SK-N-SH (cell line): ENCODE data around the gene EFCAB11. TPM values are rescaled to one million over a fixed set of nuclear protein-coding genes. Genes with fewer than 3 reads are reported as not detected.
A peak's percentile ranks its signal among the peaks of the same experiment; 100 is the strongest.

ENCODE experiments used
- CTCF ChIA-PET: fragments of 300-600, 350-600 bp; formaldehyde crosslinking; extraction: SDS; loops from one replicate; lab custom pipeline; 2021; lab: Yijun Ruan, JAX
- POLR2A ChIA-PET: fragments of 350-600 bp; sonication (Branson Sonifier 250); formaldehyde crosslinking; extraction: SDS; loops from one replicate; lab custom pipeline; 2020; ENCODE audit warnings: antibody characterized with exemption, inconsistent platforms; lab: Yijun Ruan, JAX
- DNase-seq: peaks from one replicate; pipeline ENCODE4 v3.0.0; 2012
- H2AFZ ChIP-seq: fragments of 200-600 bp; sonication (generic); 2 replicates; pipeline ENCODE4 v1.8.1; 2016; ENCODE audit warnings: antibody characterized with exemption, mild to moderate bottlenecking, low read depth
- H3F3A ChIP-seq: fragments of 200-600 bp; sonication (generic); replicated peaks from 2 replicates; pipeline ENCODE3; 2016; ENCODE audit warnings: antibody characterized with exemption, mild to moderate bottlenecking; ENCODE audit not compliant: insufficient read depth
- H3K27ac ChIP-seq, 2 experiments: fragments of 200-500 bp in 1 of 2; fragments of 200-600 bp in 1 of 2; sonication (Bioruptor generic) in 1 of 2; sonication (generic), shearing (Covaris generic) in 1 of 2; 2 replicates each; pipeline versions ENCODE4 v1.5.1 to v1.6.1; 2014 to 2016; ENCODE audit warnings: low read depth in 2 of 2, inconsistent platforms in 1 of 2, low read length in 1 of 2, mild to moderate bottlenecking in 1 of 2, mixed read lengths in 1 of 2
- H3K27me3 ChIP-seq: fragments of 200-600 bp; sonication (generic), shearing (Covaris generic); 2 replicates; pipeline ENCODE4 v1.6.1; 2016; ENCODE audit warnings: mixed run types; ENCODE audit not compliant: insufficient read depth
- H3K36me3 ChIP-seq, 2 experiments: fragments of 200-500 bp in 1 of 2; fragments of 200-600 bp in 1 of 2; sonication (Bioruptor generic) in 1 of 2; sonication (generic) in 1 of 2; replicated peaks in 1 of 2; 2 replicates each; pipeline versions ENCODE3 to v1.5.1; 2014 to 2016; ENCODE audit warnings: low read length in 1 of 2, mild to moderate bottlenecking in 1 of 2; ENCODE audit not compliant: insufficient read depth in 2 of 2, control insufficient read depth in 1 of 2
- H3K4me1 ChIP-seq, 2 experiments: fragments of 200-500 bp in 1 of 2; fragments of 200-600 bp in 1 of 2; sonication (Bioruptor generic) in 1 of 2; sonication (generic), shearing (Covaris generic) in 1 of 2; 2 replicates each; pipeline versions ENCODE4 v1.5.1 to v1.6.1; 2014 to 2016; ENCODE audit warnings: low read depth in 1 of 2, low read length in 1 of 2, mixed run types in 1 of 2; ENCODE audit not compliant: insufficient read depth in 2 of 2, control insufficient read depth in 1 of 2
- H3K4me2 ChIP-seq: fragments of 200-600 bp; sonication (generic), shearing (Covaris generic); 2 replicates; pipeline ENCODE4 v1.6.1; 2017; ENCODE audit warnings: mixed run types
- H3K4me3 ChIP-seq, 2 experiments: fragments of 200-500 bp in 1 of 2; fragments of 200-600 bp in 1 of 2; sonication (Bioruptor generic) in 1 of 2; sonication (generic), shearing (Covaris generic) in 1 of 2; 2 replicates each; pipeline versions ENCODE4 v1.5.1 to v1.8.1; 2014 to 2016; ENCODE audit warnings: low read depth in 2 of 2, inconsistent platforms in 1 of 2, low read length in 1 of 2, mild to moderate bottlenecking in 1 of 2, mixed read lengths in 1 of 2, moderate library complexity in 1 of 2
- H3K79me2 ChIP-seq: fragments of 200-600 bp; sonication (generic); 2 replicates; pipeline ENCODE4 v1.8.1; 2017; ENCODE audit warnings: mild to moderate bottlenecking; ENCODE audit not compliant: insufficient read depth
- H3K9ac ChIP-seq: fragments of 200-600 bp; sonication (generic); 2 replicates; pipeline ENCODE4 v1.6.1; 2017; ENCODE audit warnings: mixed run types
- H3K9me2 ChIP-seq: fragments of 200-600 bp; sonication (generic); 2 replicates; pipeline ENCODE4 v1.6.1; 2017; ENCODE audit warnings: mixed run types
- H3K9me3 ChIP-seq: fragments of 200-600 bp; sonication (generic); 2 replicates; pipeline ENCODE4 v1.6.1; 2017; ENCODE audit warnings: mixed run types, mild to moderate bottlenecking, moderate library complexity
- H4K20me1 ChIP-seq: fragments of 200-600 bp; sonication (generic); 2 replicates; pipeline ENCODE4 v1.6.1; 2017; ENCODE audit warnings: mild to moderate bottlenecking, mixed run types; ENCODE audit not compliant: insufficient read depth
- CHD2 ChIP-seq: fragments of 150-350 bp; IDR thresholded peaks from 2 replicates; pipeline ENCODE4 v1.6.1; 2018; ENCODE audit warnings: low read length; ENCODE audit not compliant: partially characterized antibody
- ELF1 ChIP-seq: IDR thresholded peaks from 2 replicates; pipeline ENCODE4 v1.4.0; 2012
- EP300 ChIP-seq, 2 experiments: IDR thresholded peaks; 2 replicates each; pipeline versions ENCODE4 v1.4.0 to v1.6.1; 2012; ENCODE audit warnings: borderline replicate concordance in 1 of 2, low read depth in 1 of 2, low read length in 1 of 2
- EZH2phosphoT487 ChIP-seq: fragments of 200-600 bp; sonication (generic); IDR thresholded peaks from 2 replicates; pipeline ENCODE4 v1.6.1; 2017; ENCODE audit warnings: low read depth, mixed run types, mild to moderate bottlenecking, antibody characterized with exemption, moderate library complexity, borderline replicate concordance
- FOSL2 ChIP-seq: IDR thresholded peaks from 2 replicates; pipeline ENCODE4 v1.4.0; 2012; ENCODE audit warnings: low read depth, mild to moderate bottlenecking, moderate library complexity, borderline replicate concordance
- FOXJ3 ChIP-seq: sonication (generic); formaldehyde crosslinking; IDR thresholded peaks from 2 replicates; pipeline ENCODE4 v1.5.1; 2020; ENCODE audit warnings: mild to moderate bottlenecking, missing genetic modification reagents
- GABPA ChIP-seq: IDR thresholded peaks from 2 replicates; pipeline ENCODE4 v1.4.0; 2012; ENCODE audit warnings: low read depth, mild to moderate bottlenecking
- MEF2A ChIP-seq: IDR thresholded peaks from 2 replicates; pipeline ENCODE4 v1.4.0; 2012; ENCODE audit warnings: low read depth, borderline replicate concordance
- MXI1 ChIP-seq: IDR thresholded peaks from 2 replicates; pipeline ENCODE4 v1.6.1; 2012; ENCODE audit warnings: mild to moderate bottlenecking, low read depth, low read length, improper control_type of control experiment
- NRF1 ChIP-seq: IDR thresholded peaks from 2 replicates; pipeline ENCODE4 v1.6.1; 2012; ENCODE audit warnings: low read depth, mild to moderate bottlenecking, low read length
- POLR2AphosphoS5 ChIP-seq: IDR thresholded peaks from 2 replicates; pipeline ENCODE4 v1.6.1; 2012; ENCODE audit warnings: low read depth, low read length
- RAD21 ChIP-seq: IDR thresholded peaks from 2 replicates; pipeline ENCODE4 v1.6.1; 2012; ENCODE audit warnings: mild to moderate bottlenecking, low read length
- RCOR1 ChIP-seq: fragments of 150-350 bp; IDR thresholded peaks from 2 replicates; pipeline ENCODE4 v1.6.1; 2017; ENCODE audit warnings: antibody characterized with exemption, low read length
- RFX5 ChIP-seq: IDR thresholded peaks from 2 replicates; pipeline ENCODE4 v1.6.1; 2012; ENCODE audit warnings: mild to moderate bottlenecking, improper control_type of control experiment, low read length
- RXRA ChIP-seq: IDR thresholded peaks from 2 replicates; pipeline ENCODE4 v1.4.0; 2012; ENCODE audit warnings: low read depth, mild to moderate bottlenecking, borderline replicate concordance
- TAF1 ChIP-seq: IDR thresholded peaks from 2 replicates; pipeline ENCODE4 v1.6.1; 2012; ENCODE audit warnings: low read depth, mild to moderate bottlenecking, low read length, moderate library complexity, borderline replicate concordance
- TCF12 ChIP-seq: IDR thresholded peaks from 2 replicates; pipeline ENCODE4 v1.4.0; 2012
- TEAD4 ChIP-seq: IDR thresholded peaks from 2 replicates; pipeline ENCODE4 v1.4.0; 2012; ENCODE audit warnings: mild to moderate bottlenecking, borderline replicate concordance; ENCODE audit not compliant: insufficient read depth
- YY1 ChIP-seq: IDR thresholded peaks from 2 replicates; pipeline ENCODE4 v1.4.0; 2012; ENCODE audit warnings: low read depth, mild to moderate bottlenecking
- WGBS: methylation state at CpG from one replicate; pipeline ENCODE4 v1.1.6; 2017; ENCODE audit warnings: low lambda C conversion rate; 5-methylcytosine and 5-hydroxymethylcytosine counted together
- polyA plus RNA-seq, 3 experiments: library from polyadenylated mRNA; depleted of rRNA; stranded (reverse); fragments of >200 nt; gene quantifications; 2 replicates each; pipeline ENCODE4 v1.2.3, GENCODE V29; 2012
- TF ChIP-seq, protein P1 (sequence below): IDR thresholded peaks from 2 replicates; pipeline ENCODE4 v1.4.0; 2012; ENCODE audit warnings: low read depth, borderline replicate concordance
- TF ChIP-seq, protein P2 (sequence below): fragments of 200-600 bp; sonication (generic); IDR thresholded peaks from 2 replicates; pipeline ENCODE4 v1.6.1; 2017; ENCODE audit warnings: antibody characterized with exemption, mild to moderate bottlenecking, moderate library complexity
- TF ChIP-seq, protein P3 (sequence below): IDR thresholded peaks from 2 replicates; pipeline ENCODE4; 2012
- TF ChIP-seq, protein P4 (sequence below): IDR thresholded peaks from 2 replicates; pipeline ENCODE4 v1.4.0; 2012; ENCODE audit warnings: low read depth, borderline replicate concordance
- TF ChIP-seq, protein P5 (sequence below): IDR thresholded peaks from 2 replicates; pipeline ENCODE4 v1.4.0; 2012; ENCODE audit warnings: low read depth
- TF ChIP-seq, protein P6 (sequence below): fragments of 150-350 bp; IDR thresholded peaks from 2 replicates; pipeline ENCODE4 v1.6.1; 2017; ENCODE audit warnings: antibody characterized with exemption, low read length, low read depth, borderline replicate concordance
- TF ChIP-seq, protein P7 (sequence below): fragments of 150-350 bp; IDR thresholded peaks from 2 replicates; pipeline ENCODE4 v1.6.1; 2016; ENCODE audit warnings: mild to moderate bottlenecking, low read depth, low read length

EFCAB11 gene
- polyA plus RNA-seq, 1 of the 3 experiments (the other 2 are of a cell fraction) = 3.9 TPM

DNA sequence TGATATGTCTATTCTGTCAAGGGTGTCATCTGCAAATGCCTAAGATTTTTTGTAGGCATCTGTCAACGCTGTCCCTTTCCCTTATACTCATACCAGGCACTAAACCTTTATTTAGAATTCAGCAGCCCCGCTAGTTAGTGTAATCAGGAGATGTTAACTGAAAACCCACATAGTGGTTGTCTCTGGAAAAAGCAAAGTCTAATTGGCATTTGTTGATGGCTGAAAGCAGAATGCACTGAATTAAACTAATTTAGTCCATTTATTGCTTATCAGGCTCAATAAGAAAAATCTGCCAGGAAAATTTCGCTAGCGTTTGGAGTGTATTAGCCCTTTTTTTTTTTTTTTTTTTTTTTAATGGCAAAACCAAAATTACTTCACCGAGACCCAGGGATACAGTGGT is 35.7 kb upstream of the EFCAB11 start:
- POLR2A ChIA-PET = no interaction called here
- WGBS = 70% methylated on average over 5 of the region's 5 CpGs
- Histone ChIP-seq H4K20me1 (no peaks in the 10 kb centered on the region), H3K9ac (no peak overlapping the region), H3K27me3 (no peaks in the 10 kb centered on the region), H3K4me1 (peaks cover 0 to 18% of the 10 kb centered on the region in 2 experiments; a peak in 2 of 4 replicates), H3K9me3 (no peaks in the 10 kb centered on the region), H3F3A (no peaks in the 10 kb centered on the region), H3K4me3 (no peak overlapping the region), H3K36me3 (peaks cover 60 to 79% of the 10 kb centered on the region in 2 experiments), H3K79me2 (no peaks in the 10 kb centered on the region), H3K4me2 (no peak overlapping the region), H3K9me2 (no peaks in the 10 kb centered on the region), H3K27ac (peak overlapping the region in 1 of 2 experiments; percentile 75; a peak in 1 of 4 replicates), H2AFZ (no peak overlapping the region)
- CTCF ChIA-PET = interaction anchor here (1.1 to 9.8 kb wide), 2 partner anchors 13 to 17 kb away, joined by 3 to 91 read pairs; no protein-coding TSS in a partner anchor
- peak; percentile 26 for DNase-seq
- TF ChIP-seq, protein P1, sequence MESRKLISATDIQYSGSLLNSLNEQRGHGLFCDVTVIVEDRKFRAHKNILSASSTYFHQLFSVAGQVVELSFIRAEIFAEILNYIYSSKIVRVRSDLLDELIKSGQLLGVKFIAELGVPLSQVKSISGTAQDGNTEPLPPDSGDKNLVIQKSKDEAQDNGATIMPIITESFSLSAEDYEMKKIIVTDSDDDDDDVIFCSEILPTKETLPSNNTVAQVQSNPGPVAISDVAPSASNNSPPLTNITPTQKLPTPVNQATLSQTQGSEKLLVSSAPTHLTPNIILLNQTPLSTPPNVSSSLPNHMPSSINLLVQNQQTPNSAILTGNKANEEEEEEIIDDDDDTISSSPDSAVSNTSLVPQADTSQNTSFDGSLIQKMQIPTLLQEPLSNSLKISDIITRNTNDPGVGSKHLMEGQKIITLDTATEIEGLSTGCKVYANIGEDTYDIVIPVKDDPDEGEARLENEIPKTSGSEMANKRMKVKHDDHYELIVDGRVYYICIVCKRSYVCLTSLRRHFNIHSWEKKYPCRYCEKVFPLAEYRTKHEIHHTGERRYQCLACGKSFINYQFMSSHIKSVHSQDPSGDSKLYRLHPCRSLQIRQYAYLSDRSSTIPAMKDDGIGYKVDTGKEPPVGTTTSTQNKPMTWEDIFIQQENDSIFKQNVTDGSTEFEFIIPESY = no peak
- peak; percentile 9; the same call in 1 of the 2 replicates for TF ChIP-seq RAD21
- no peak for TF ChIP-seq EZH2phosphoT487
- TF ChIP-seq CHD2 = peak; percentile 57
- no peak for TF ChIP-seq FOXJ3
- TF ChIP-seq POLR2AphosphoS5 = no peak
- TF ChIP-seq, protein P2, sequence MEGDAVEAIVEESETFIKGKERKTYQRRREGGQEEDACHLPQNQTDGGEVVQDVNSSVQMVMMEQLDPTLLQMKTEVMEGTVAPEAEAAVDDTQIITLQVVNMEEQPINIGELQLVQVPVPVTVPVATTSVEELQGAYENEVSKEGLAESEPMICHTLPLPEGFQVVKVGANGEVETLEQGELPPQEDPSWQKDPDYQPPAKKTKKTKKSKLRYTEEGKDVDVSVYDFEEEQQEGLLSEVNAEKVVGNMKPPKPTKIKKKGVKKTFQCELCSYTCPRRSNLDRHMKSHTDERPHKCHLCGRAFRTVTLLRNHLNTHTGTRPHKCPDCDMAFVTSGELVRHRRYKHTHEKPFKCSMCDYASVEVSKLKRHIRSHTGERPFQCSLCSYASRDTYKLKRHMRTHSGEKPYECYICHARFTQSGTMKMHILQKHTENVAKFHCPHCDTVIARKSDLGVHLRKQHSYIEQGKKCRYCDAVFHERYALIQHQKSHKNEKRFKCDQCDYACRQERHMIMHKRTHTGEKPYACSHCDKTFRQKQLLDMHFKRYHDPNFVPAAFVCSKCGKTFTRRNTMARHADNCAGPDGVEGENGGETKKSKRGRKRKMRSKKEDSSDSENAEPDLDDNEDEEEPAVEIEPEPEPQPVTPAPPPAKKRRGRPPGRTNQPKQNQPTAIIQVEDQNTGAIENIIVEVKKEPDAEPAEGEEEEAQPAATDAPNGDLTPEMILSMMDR = no peak
- TF ChIP-seq TAF1 = no peak
- TF ChIP-seq YY1 = no peak
- peak; percentile 55; the same call in 1 of the 2 replicates for TF ChIP-seq RCOR1
- peak in 1 of 2 experiments; percentile 76; a peak in 2 of 4 replicates for TF ChIP-seq EP300 (IDR thresholded peaks at IDR 0.05; ENCODE audit: borderline replicate concordance in 1 of 2, low read depth in 1 of 2, low read length in 1 of 2)
- TF ChIP-seq, protein P3, sequence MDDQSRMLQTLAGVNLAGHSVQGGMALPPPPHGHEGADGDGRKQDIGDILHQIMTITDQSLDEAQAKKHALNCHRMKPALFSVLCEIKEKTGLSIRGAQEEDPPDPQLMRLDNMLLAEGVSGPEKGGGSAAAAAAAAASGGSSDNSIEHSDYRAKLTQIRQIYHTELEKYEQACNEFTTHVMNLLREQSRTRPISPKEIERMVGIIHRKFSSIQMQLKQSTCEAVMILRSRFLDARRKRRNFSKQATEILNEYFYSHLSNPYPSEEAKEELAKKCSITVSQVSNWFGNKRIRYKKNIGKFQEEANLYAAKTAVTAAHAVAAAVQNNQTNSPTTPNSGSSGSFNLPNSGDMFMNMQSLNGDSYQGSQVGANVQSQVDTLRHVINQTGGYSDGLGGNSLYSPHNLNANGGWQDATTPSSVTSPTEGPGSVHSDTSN = no peak
- no peak for TF ChIP-seq MEF2A
- TF ChIP-seq FOSL2 = no peak
- TF ChIP-seq, protein P4, sequence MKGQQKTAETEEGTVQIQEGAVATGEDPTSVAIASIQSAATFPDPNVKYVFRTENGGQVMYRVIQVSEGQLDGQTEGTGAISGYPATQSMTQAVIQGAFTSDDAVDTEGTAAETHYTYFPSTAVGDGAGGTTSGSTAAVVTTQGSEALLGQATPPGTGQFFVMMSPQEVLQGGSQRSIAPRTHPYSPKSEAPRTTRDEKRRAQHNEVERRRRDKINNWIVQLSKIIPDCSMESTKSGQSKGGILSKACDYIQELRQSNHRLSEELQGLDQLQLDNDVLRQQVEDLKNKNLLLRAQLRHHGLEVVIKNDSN = no peak
- no peak for TF ChIP-seq GABPA
- TF ChIP-seq RFX5 = no peak; the same call in 1 of the 2 replicates
- no peak for TF ChIP-seq RXRA
- TF ChIP-seq, protein P5, sequence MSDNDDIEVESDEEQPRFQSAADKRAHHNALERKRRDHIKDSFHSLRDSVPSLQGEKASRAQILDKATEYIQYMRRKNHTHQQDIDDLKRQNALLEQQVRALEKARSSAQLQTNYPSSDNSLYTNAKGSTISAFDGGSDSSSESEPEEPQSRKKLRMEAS = no peak
- TF ChIP-seq TCF12 = no peak
- TF ChIP-seq, protein P6, sequence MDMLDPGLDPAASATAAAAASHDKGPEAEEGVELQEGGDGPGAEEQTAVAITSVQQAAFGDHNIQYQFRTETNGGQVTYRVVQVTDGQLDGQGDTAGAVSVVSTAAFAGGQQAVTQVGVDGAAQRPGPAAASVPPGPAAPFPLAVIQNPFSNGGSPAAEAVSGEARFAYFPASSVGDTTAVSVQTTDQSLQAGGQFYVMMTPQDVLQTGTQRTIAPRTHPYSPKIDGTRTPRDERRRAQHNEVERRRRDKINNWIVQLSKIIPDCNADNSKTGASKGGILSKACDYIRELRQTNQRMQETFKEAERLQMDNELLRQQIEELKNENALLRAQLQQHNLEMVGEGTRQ = no peak
- no peak; the same call in 1 of the 2 replicates for TF ChIP-seq MXI1
- TF ChIP-seq NRF1 = no peak
- TF ChIP-seq, protein P7, sequence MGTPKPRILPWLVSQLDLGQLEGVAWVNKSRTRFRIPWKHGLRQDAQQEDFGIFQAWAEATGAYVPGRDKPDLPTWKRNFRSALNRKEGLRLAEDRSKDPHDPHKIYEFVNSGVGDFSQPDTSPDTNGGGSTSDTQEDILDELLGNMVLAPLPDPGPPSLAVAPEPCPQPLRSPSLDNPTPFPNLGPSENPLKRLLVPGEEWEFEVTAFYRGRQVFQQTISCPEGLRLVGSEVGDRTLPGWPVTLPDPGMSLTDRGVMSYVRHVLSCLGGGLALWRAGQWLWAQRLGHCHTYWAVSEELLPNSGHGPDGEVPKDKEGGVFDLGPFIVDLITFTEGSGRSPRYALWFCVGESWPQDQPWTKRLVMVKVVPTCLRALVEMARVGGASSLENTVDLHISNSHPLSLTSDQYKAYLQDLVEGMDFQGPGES = no peak
- no peak for TF ChIP-seq TEAD4
- no peak for TF ChIP-seq ELF1
